Cardiac fibroblast (primary cell): ENCODE measurements around the gene FNIP2.
A peak's percentile ranks its signal among the peaks of the same experiment; 100 is the strongest.

Source experiments
- DNase-seq, 2 donors: peaks; one replicate each; pipeline versions ENCODE4 v3.0.0 to v3.0.0-alpha.2; 2010; ENCODE audit warnings: low read depth in 2 of 2
- H3K4me3 ChIP-seq, 2 donors: replicated peaks in 1 of 2; 1 replicate in 1 of 2; 2 replicates in 1 of 2; pipeline ENCODE4 v1.5.1; 2011; ENCODE audit warnings: low read depth in 2 of 2, low read length in 2 of 2, mild to moderate bottlenecking in 2 of 2, moderate library complexity in 1 of 2
- CTCF ChIP-seq: IDR thresholded peaks from one replicate; pipeline ENCODE4 v1.5.1; 2011; ENCODE audit warnings: low read depth, mild to moderate bottlenecking, low read length, inconsistent platforms

FNIP2 gene

GRCh38 chr4:158845311-158846041 is 76.7 kb downstream of the FNIP2 start:
- no peak for TF ChIP-seq CTCF
- H3K4me3 ChIP-seq, result no peak overlapping the region
- no peak for DNase-seq

- H3K4me3 ChIP-seq, result no peak overlapping the region
- DNase-seq, result no peak
- no peak for TF ChIP-seq CTCF
These were observed 78.7 kb downstream of the FNIP2 start for GRCh38 chr4:158847535-158847934.

GRCh38 chr4:158849681-158850080 is 80.9 kb downstream of the FNIP2 start:
- TF ChIP-seq CTCF, result no peak
- DNase-seq, result no peak
- H3K4me3 ChIP-seq, result no peak overlapping the region

- TF ChIP-seq CTCF, result no peak
These were observed 81.5 kb downstream of the FNIP2 start for GRCh38 chr4:158850371-158850770.

GRCh38 chr4:158850800-158851644 is 82.2 kb downstream of the FNIP2 start:
- TF ChIP-seq CTCF, result peak; percentile 59
- H3K4me3 ChIP-seq, result no peak overlapping the region
- DNase-seq, result peak; percentile 65 to 68

More at GRCh38 chr4:158850371-158850770, 81.5 kb downstream of the FNIP2 start:
- H3K4me3 ChIP-seq, result no peak overlapping the region
- DNase-seq, result no peak

GRCh38 chr4:158854236-158854635 is 85.4 kb downstream of the FNIP2 start:
- H3K4me3 ChIP-seq, result no peak overlapping the region
- TF ChIP-seq CTCF, result no peak
- DNase-seq, result no peak
